IMR-90 (cell line): Measurements from ENCODE around the gene CGN. TPM values are rescaled to one million over a fixed set of nuclear protein-coding genes. Genes with fewer than 3 reads are reported as not detected.

Experiments used
- ATAC-seq: fragments of 200-7000 bp; cut with Tn5 transposase; 2 replicates; pipeline ENCODE4 v1.9.1; 2020; ENCODE audit warnings: low read depth, mild to moderate bottlenecking, moderate library complexity
- BruUV-seq: library from RNA; stranded (reverse); fragments of 400-500 nt; replicated peaks from 2 replicates; lab custom pipeline; 2021; lab: Mats Ljungman, UMichigan
- CTCF ChIA-PET: fragments of 300-600 bp; formaldehyde crosslinking; extraction: SDS; loops from one replicate; lab custom pipeline; 2021; ENCODE audit warnings: antibody characterized with exemption; lab: Yijun Ruan, JAX
- POLR2A ChIA-PET: fragments of 300-600 bp; sonication (Branson Sonifier 250); formaldehyde crosslinking; loops from one replicate; lab custom pipeline; 2022; ENCODE audit warnings: antibody characterized with exemption; ENCODE audit not compliant: unreplicated experiment; lab: Charles Lee
- DNase-seq: peaks from one replicate; pipeline ENCODE4 v3.0.0; 2013
- H2AFZ ChIP-seq: replicated peaks from 2 replicates; pipeline ENCODE3; 2013; ENCODE audit warnings: low read length, mild to moderate bottlenecking; ENCODE audit not compliant: poor library complexity
- H2AK5ac ChIP-seq: 2 replicates; pipeline ENCODE4 v1.6.1; 2013; ENCODE audit warnings: low read depth, low read length, inconsistent platforms
- H2AK9ac ChIP-seq: replicated peaks from 2 replicates; pipeline ENCODE3; 2013; ENCODE audit warnings: mild to moderate bottlenecking, low read depth, low read length, moderate library complexity; ENCODE audit not compliant: poor library complexity
- H2BK120ac ChIP-seq: 2 replicates; pipeline ENCODE4 v1.6.1; 2013; ENCODE audit warnings: low read depth, low read length, inconsistent platforms
- H2BK15ac ChIP-seq: 3 replicates; pipeline ENCODE4 v1.6.1; 2013; ENCODE audit warnings: low read depth, low read length, inconsistent platforms
- H2BK20ac ChIP-seq: 2 replicates; pipeline ENCODE4 v1.6.1; 2013; ENCODE audit warnings: low read depth, mild to moderate bottlenecking, inconsistent platforms, low read length, moderate library complexity
- H2BK5ac ChIP-seq: 2 replicates; pipeline ENCODE4 v1.6.1; 2013; ENCODE audit warnings: mild to moderate bottlenecking, low read depth, low read length, inconsistent platforms; ENCODE audit not compliant: poor library complexity, severe bottlenecking
- H3K14ac ChIP-seq: replicated peaks from 2 replicates; pipeline ENCODE4 v1.6.1; 2013; ENCODE audit warnings: low read depth, low read length, inconsistent platforms
- H3K18ac ChIP-seq: 2 replicates; pipeline ENCODE4 v1.6.1; 2013; ENCODE audit warnings: low read depth, low read length, control low read depth
- H3K23ac ChIP-seq: 2 replicates; pipeline ENCODE4 v1.6.1; 2013; ENCODE audit warnings: low read depth, low read length, inconsistent platforms
- H3K27ac ChIP-seq: 2 replicates; pipeline ENCODE4 v1.5.1; 2013; ENCODE audit warnings: mild to moderate bottlenecking, control low read depth, low read length; ENCODE audit not compliant: insufficient read depth
- H3K27me3 ChIP-seq: 2 replicates; pipeline ENCODE4 v1.6.1; 2013; ENCODE audit warnings: low read length; ENCODE audit not compliant: control insufficient read depth, insufficient read depth
- H3K36me3 ChIP-seq: 2 replicates; pipeline ENCODE4 v1.6.1; 2013; ENCODE audit warnings: low read length, mixed read lengths; ENCODE audit not compliant: control insufficient read depth, insufficient read depth
- H3K4ac ChIP-seq: 2 replicates; pipeline ENCODE4 v1.6.1; 2013; ENCODE audit warnings: low read depth, low read length, inconsistent platforms
- H3K4me1 ChIP-seq: 2 replicates; pipeline ENCODE4 v1.6.1; 2013; ENCODE audit warnings: low read length, mixed read lengths; ENCODE audit not compliant: control insufficient read depth, insufficient read depth
- H3K4me2 ChIP-seq: 2 replicates; pipeline ENCODE4 v1.6.1; 2013; ENCODE audit warnings: low read depth, mild to moderate bottlenecking, control low read depth, low read length, moderate library complexity
- H3K4me3 ChIP-seq: 2 replicates; pipeline ENCODE4 v1.5.1; 2013; ENCODE audit warnings: low read depth, mild to moderate bottlenecking, control low read depth, low read length, moderate library complexity; ENCODE audit not compliant: insufficient read depth
- H3K56ac ChIP-seq: 2 replicates; pipeline ENCODE4 v1.6.1; 2013; ENCODE audit warnings: low read length, inconsistent platforms; ENCODE audit not compliant: insufficient read depth; ENCODE audit errors: extremely low read depth
- H3K79me1 ChIP-seq, 2 experiments: 2 replicates each; pipeline ENCODE4 v1.6.1; 2013; ENCODE audit warnings: low read length in 2 of 2, inconsistent platforms in 1 of 2, low read depth in 1 of 2
- H3K9ac ChIP-seq: 2 replicates; pipeline ENCODE4 v1.6.1; 2013; ENCODE audit warnings: low read depth, low read length, control low read depth
- H3K9me1 ChIP-seq: 2 replicates; pipeline ENCODE4 v1.6.1; 2013; ENCODE audit warnings: low read length, inconsistent platforms; ENCODE audit not compliant: insufficient read depth
- H3K9me3 ChIP-seq: 2 replicates; pipeline ENCODE4 v1.6.1; 2013; ENCODE audit warnings: low read length; ENCODE audit not compliant: control insufficient read depth, insufficient read depth
- H4K20me1 ChIP-seq: 2 replicates; pipeline ENCODE4 v1.6.1; 2013; ENCODE audit warnings: low read length, inconsistent platforms; ENCODE audit not compliant: insufficient read depth
- H4K5ac ChIP-seq: 2 replicates; pipeline ENCODE4 v1.6.1; 2013; ENCODE audit warnings: mild to moderate bottlenecking, low read depth, low read length, control low read depth
- H4K8ac ChIP-seq, 2 experiments: 2 replicates each; pipeline ENCODE4 v1.6.1; 2013; ENCODE audit warnings: low read depth in 2 of 2, low read length in 2 of 2, control low read depth in 1 of 2, inconsistent platforms in 1 of 2
- H4K91ac ChIP-seq: 2 replicates; pipeline ENCODE4 v1.6.1; 2013; ENCODE audit warnings: low read depth, low read length, inconsistent platforms; ENCODE audit not compliant: insufficient read depth
- BHLHE40 ChIP-seq: fragments of 150-350 bp; IDR thresholded peaks from 2 replicates; pipeline ENCODE4 v1.6.1; 2016; ENCODE audit warnings: mild to moderate bottlenecking, low read depth, low read length
- CEBPB ChIP-seq: IDR thresholded peaks from 2 replicates; pipeline ENCODE4 v1.6.1; 2012; ENCODE audit warnings: low read depth, low read length, improper control_type of control experiment
- CHD1 ChIP-seq: IDR thresholded peaks from 2 replicates; pipeline ENCODE4 v1.6.1; 2012; ENCODE audit warnings: low read depth, low read length, improper control_type of control experiment
- MAZ ChIP-seq: IDR thresholded peaks from 2 replicates; pipeline ENCODE4 v1.6.1; 2012; ENCODE audit warnings: low read depth, mild to moderate bottlenecking, low read length, improper control_type of control experiment, moderate library complexity, borderline replicate concordance
- NFE2L2 ChIP-seq: fragments of 150-350 bp; IDR thresholded peaks from 2 replicates; pipeline ENCODE4 v1.6.1; 2016; ENCODE audit warnings: low read depth, mild to moderate bottlenecking, low read length
- POLR2A ChIP-seq: IDR thresholded peaks from 2 replicates; pipeline ENCODE4 v1.6.1; 2012; ENCODE audit warnings: mild to moderate bottlenecking, low read depth, low read length
- RAD21 ChIP-seq: IDR thresholded peaks from 2 replicates; pipeline ENCODE4 v1.6.1; 2012; ENCODE audit warnings: low read length, improper control_type of control experiment
- RCOR1 ChIP-seq: IDR thresholded peaks from 2 replicates; pipeline ENCODE4 v1.6.1; 2012; ENCODE audit warnings: mild to moderate bottlenecking, low read length, improper control_type of control experiment; ENCODE audit not compliant: insufficient replicate concordance
- RFX5 ChIP-seq: IDR thresholded peaks from 2 replicates; pipeline ENCODE4 v1.8.0; 2012; ENCODE audit warnings: low read depth, mild to moderate bottlenecking, low read length, moderate library complexity
- WGBS, 2 experiments: methylation state at CpG; one replicate each; pipeline versions ENCODE4 v1.1.5 to v1.1.7; 2013; ENCODE audit warnings: missing lambda C conversion rate in 2 of 2; ENCODE audit not compliant: insufficient read length in 1 of 2; ENCODE audit errors: extremely low coverage in 2 of 2; 5-methylcytosine and 5-hydroxymethylcytosine counted together
- dilution Hi-C: fragments of 300-500 bp; cut with HindIII; formaldehyde crosslinking; loops from one replicate; pipeline ENCODE4 v1.14.3; 2018; ENCODE audit warnings: low sequenced_read_pairs; ENCODE audit not compliant: unreplicated experiment
- in situ Hi-C: fragments of 300-500 bp; cut with MboI; formaldehyde crosslinking; loops from 3 replicates; pipeline ENCODE4 v1.14.3; 2019; ENCODE audit warnings: low sequenced_read_pairs, inconsistent platforms, mixed read lengths
- intact Hi-C: fragments of 100-400 bp; cut with micrococcal nuclease; formaldehyde crosslinking; loops from 2 replicates; pipeline ENCODE4 v1.10.0; 2022
- polyA plus RNA-seq, 3 experiments: library from polyadenylated mRNA; depleted of rRNA; stranded (reverse); fragments of >200 nt; gene quantifications; 2 replicates each; pipeline ENCODE4 v1.2.3, GENCODE V29; 2012; ENCODE audit warnings: low replicate concordance in 1 of 3
- total RNA-seq: library from RNA; depleted of rRNA; stranded (reverse); fragments of >200 nt; gene quantifications from 2 replicates; pipeline ENCODE4 v1.2.3, GENCODE V29; 2012
- TF ChIP-seq, protein P1 (sequence below): conservative IDR thresholded peaks from 2 replicates; pipeline ENCODE4 v1.5.1; 2012; ENCODE audit warnings: mild to moderate bottlenecking, low read depth, low read length, improper control_type of control experiment

Gene CGN
- total and polyA plus RNA-seq, 2 of the 4 experiments (the other 2 are of a cell fraction) = 0.34 to 0.36 TPM

DNA sequence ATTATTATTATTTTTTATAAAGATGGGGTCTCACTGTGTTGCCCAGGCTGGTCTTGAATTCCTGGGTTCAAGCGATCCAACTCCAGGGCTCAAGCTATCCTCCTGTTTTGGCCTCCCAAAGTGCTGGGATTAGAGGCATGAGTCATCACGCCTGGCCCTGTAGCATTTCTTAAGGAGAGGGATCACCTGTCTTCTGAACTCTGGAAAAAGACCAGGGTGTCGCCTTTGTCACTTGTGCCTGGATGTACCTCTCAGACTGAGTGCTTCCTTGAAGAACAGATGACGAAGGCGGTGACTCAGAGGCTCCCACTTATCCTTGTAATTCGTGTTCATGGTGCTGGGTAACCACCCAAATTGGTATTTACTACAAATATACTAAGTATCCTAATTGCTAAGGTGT lies 2.4 kb upstream of the CGN start:
- Histone ChIP-seq H3K27ac (no peak overlapping the region), H3K9ac (no peak overlapping the region), H3K4me3 (no peak overlapping the region), H3K36me3 (no peaks in the 10 kb centered on the region), H3K4me1 (peaks cover 6% of the 10 kb centered on the region), H3K9me1 (0 out of 2 replicates have a peak, but pooled peaks cover 3% of the 10 kb centered on the region), H3K23ac (no peak overlapping the region), H2AFZ (no peak overlapping the region), H4K20me1 (no peaks in the 10 kb centered on the region), H2BK5ac (no peak overlapping the region), H4K91ac (no peak overlapping the region), H2AK5ac (no peak overlapping the region), H4K8ac (no peak overlapping the region), H3K4me2 (no peak overlapping the region), H4K5ac (no peak overlapping the region), H2AK9ac (no peak overlapping the region), H3K18ac (no peak overlapping the region), H2BK20ac (no peak overlapping the region), H3K9me3 (no peaks in the 10 kb centered on the region), H3K27me3 (peaks cover 26% of the 10 kb centered on the region), H3K56ac (no peak overlapping the region), H3K79me1 (no peaks in the 10 kb centered on the region), H2BK15ac (no peak overlapping the region), H3K4ac (no peak overlapping the region), H3K14ac (no peak overlapping the region), H2BK120ac (no peak overlapping the region)
- BruUV-seq = no TSS peak
- no peak for ATAC-seq
- no peak for TF ChIP-seq CEBPB
- TF ChIP-seq RAD21 = no peak
- TF ChIP-seq POLR2A = no peak
- no peak for TF ChIP-seq CHD1
- no peak for TF ChIP-seq BHLHE40
- no peak for TF ChIP-seq NFE2L2
- TF ChIP-seq RCOR1 = no peak
- TF ChIP-seq RFX5 = no peak
- TF ChIP-seq, protein P1, sequence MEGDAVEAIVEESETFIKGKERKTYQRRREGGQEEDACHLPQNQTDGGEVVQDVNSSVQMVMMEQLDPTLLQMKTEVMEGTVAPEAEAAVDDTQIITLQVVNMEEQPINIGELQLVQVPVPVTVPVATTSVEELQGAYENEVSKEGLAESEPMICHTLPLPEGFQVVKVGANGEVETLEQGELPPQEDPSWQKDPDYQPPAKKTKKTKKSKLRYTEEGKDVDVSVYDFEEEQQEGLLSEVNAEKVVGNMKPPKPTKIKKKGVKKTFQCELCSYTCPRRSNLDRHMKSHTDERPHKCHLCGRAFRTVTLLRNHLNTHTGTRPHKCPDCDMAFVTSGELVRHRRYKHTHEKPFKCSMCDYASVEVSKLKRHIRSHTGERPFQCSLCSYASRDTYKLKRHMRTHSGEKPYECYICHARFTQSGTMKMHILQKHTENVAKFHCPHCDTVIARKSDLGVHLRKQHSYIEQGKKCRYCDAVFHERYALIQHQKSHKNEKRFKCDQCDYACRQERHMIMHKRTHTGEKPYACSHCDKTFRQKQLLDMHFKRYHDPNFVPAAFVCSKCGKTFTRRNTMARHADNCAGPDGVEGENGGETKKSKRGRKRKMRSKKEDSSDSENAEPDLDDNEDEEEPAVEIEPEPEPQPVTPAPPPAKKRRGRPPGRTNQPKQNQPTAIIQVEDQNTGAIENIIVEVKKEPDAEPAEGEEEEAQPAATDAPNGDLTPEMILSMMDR = no peak
- no peak for TF ChIP-seq MAZ
- no peak for DNase-seq
- in situ Hi-C loops = no loop called here
- ChIA-PET POLR2A (no interaction called here), CTCF (interaction anchor here (0.6 kb wide), 1 partner anchor 64 kb away, joined by 3 read pairs; no protein-coding TSS in a partner anchor)
- WGBS, 2 experiments = no CpG with 5 or more reads among the region's 6 CpGs
- intact Hi-C loops = no loop called here
- dilution Hi-C loops = no loop called here
